Upper lobe of right lung (tissue), 1 donor: ENCODE measurements around the gene FGFRL1. TPM values are rescaled to one million over a fixed set of nuclear protein-coding genes. Genes with fewer than 3 reads are reported as not detected.

Source experiments
- ATAC-seq: fragments of 200-7000 bp; cut with Tn5 transposase; one replicate; pipeline ENCODE4 v1.9.1; 2020; ENCODE audit warnings: mild to moderate bottlenecking, moderate library complexity
- DNase-seq: peaks from one replicate; pipeline ENCODE4 v3.0.0-alpha.2; 2020
- H3K27ac ChIP-seq: fragments of 200-600 bp; one replicate; pipeline ENCODE4 v1.8.0; 2022
- H3K27me3 ChIP-seq: fragments of 200-600 bp; one replicate; pipeline ENCODE4 v1.8.0; 2022; ENCODE audit warnings: mild to moderate bottlenecking
- H3K36me3 ChIP-seq: fragments of 200-600 bp; one replicate; pipeline ENCODE4 v1.8.0; 2022
- H3K4me1 ChIP-seq: fragments of 200-600 bp; one replicate; pipeline ENCODE4 v1.8.0; 2022
- H3K4me3 ChIP-seq: fragments of 200-600 bp; one replicate; pipeline ENCODE4 v1.8.0; 2022; ENCODE audit warnings: mild to moderate bottlenecking
- H3K9me3 ChIP-seq: fragments of 200-600 bp; one replicate; pipeline ENCODE4 v1.8.0; 2022
- CTCF ChIP-seq: fragments of 200-600 bp; IDR thresholded peaks from one replicate; pipeline ENCODE4 v1.8.0; 2022; ENCODE audit warnings: antibody characterized with exemption
- intact Hi-C: fragments of 100-400 bp; cut with DNase I; formaldehyde crosslinking; loops from one replicate; pipeline ENCODE4 v1.11.0; 2022
- long read RNA-seq: library from polyadenylated mRNA; unstranded; transcript quantifications from one replicate; pipeline ENCODE4 v2.0.0, GENCODE V29; 2021
- total RNA-seq: library from RNA; stranded (reverse); fragmentation: NEBNext Ultra II Directional; extraction: Animal tissue kit (Norgen Biotek cat#: 25700); gene quantifications from one replicate; pipeline ENCODE4 v1.2.1, GENCODE V29; 2021
- donor health status: DM: no; HTN: yes; CAD: no; lungs with severe emphysema.

The FGFRL1 gene
- total RNA-seq, result 25.2 TPM
- long read RNA-seq, partial matches to known transcripts, result 4 of 21 reads
- long read RNA-seq, other reads (novel, unspliced or antisense), result 15 of 21 reads

- Histone ChIP-seq H3K27ac (peak within 1 kb of the TSS; percentile 65), H3K27me3 (peaks cover 11% of the 10 kb centered on the region), H3K4me3 (peak within 1 kb of the TSS; percentile 69), H3K36me3 (no peaks in the 10 kb centered on the region), H3K4me1 (peaks cover 19% of the 10 kb centered on the region), H3K9me3 (no peaks in the 10 kb centered on the region)
- intact Hi-C loops, result no loop called here
- no peak for TF ChIP-seq CTCF
- DNase-seq, result peak; percentile 97
- peak; percentile 74 for ATAC-seq
Measured at GRCh38 chr4:1011022-1011665, at the start of gene FGFRL1. TSS of gene FGFRL1 (plus strand) at chr4:1011626. CDS start at chr4:1012486, 860 bp downstream.

- Histone ChIP-seq H3K27me3 (no peaks in the 10 kb centered on the region), H3K27ac (no peak overlapping the region), H3K4me1 (no peaks in the 10 kb centered on the region), H3K9me3 (no peaks in the 10 kb centered on the region), H3K36me3 (peaks cover 34% of the 10 kb centered on the region), H3K4me3 (no peak overlapping the region)
- ATAC-seq, result no peak
- intact Hi-C loops, result no loop called here
- DNase-seq, result no peak
- TF ChIP-seq CTCF, result no peak
Measured at GRCh38 chr4:962231-963208, 48.9 kb upstream of the FGFRL1 start.

GRCh38 chr4:963276-964225 is 47.9 kb upstream of the FGFRL1 start:
- ATAC-seq (no peak), DNase-seq (no peak)
- Histone ChIP-seq H3K4me3 (no peak overlapping the region), H3K27me3 (no peaks in the 10 kb centered on the region), H3K36me3 (peaks cover 34% of the 10 kb centered on the region), H3K9me3 (no peaks in the 10 kb centered on the region), H3K27ac (no peak overlapping the region), H3K4me1 (no peaks in the 10 kb centered on the region)
- intact Hi-C loops, result no loop called here
- TF ChIP-seq CTCF, result no peak

- H3K27me3 ChIP-seq, result no peaks in the 10 kb centered on the region
- H3K4me1 ChIP-seq, result no peaks in the 10 kb centered on the region
- ATAC-seq (no peak), DNase-seq (no peak)
- TF ChIP-seq CTCF, result no peak
- H3K4me3 ChIP-seq, result no peak overlapping the region
- H3K27ac ChIP-seq, result no peak overlapping the region
- intact Hi-C loops, result no loop called here
- peaks cover 34% of the 10 kb centered on the region for H3K36me3 ChIP-seq
- H3K9me3 ChIP-seq, result no peaks in the 10 kb centered on the region
Measured at GRCh38 chr4:964346-965025, 46.9 kb upstream of the FGFRL1 start.
